Natural killer cell (primary cell): ENCODE results near the gene ACY1. TPM values are rescaled to one million over a fixed set of nuclear protein-coding genes. Genes with fewer than 3 reads are reported as not detected.

Experiments
- ATAC-seq, 3 donors: fragments of 150-1000 bp in 2 of 3; fragments of 200-7000 bp in 1 of 3; cut with Tn5 transposase; 1 replicate in 1 of 3; 2 replicates in 2 of 3; pipeline ENCODE4 v1.10.0; 2021; ENCODE audit warnings: mild to moderate bottlenecking in 2 of 3, moderate library complexity in 2 of 3
- DNase-seq, 2 donors: peaks; one replicate each; pipeline versions ENCODE4 v3.0.0 to v3.0.0-alpha.2; 2013 to 2021; ENCODE audit warnings: mixed read lengths in 1 of 2
- H3K27ac ChIP-seq: one replicate; pipeline ENCODE4 v1.5.1; 2013; ENCODE audit warnings: mild to moderate bottlenecking, low read length
- H3K27me3 ChIP-seq: one replicate; pipeline ENCODE4 v1.6.1; 2013; ENCODE audit warnings: low read length; ENCODE audit not compliant: control insufficient read depth, insufficient read depth
- H3K36me3 ChIP-seq: one replicate; pipeline ENCODE4 v1.6.1; 2013; ENCODE audit warnings: low read length; ENCODE audit not compliant: control insufficient read depth, insufficient read depth
- H3K4me1 ChIP-seq: one replicate; pipeline ENCODE4 v1.6.1; 2013; ENCODE audit warnings: low read length; ENCODE audit not compliant: control insufficient read depth, insufficient read depth
- H3K4me3 ChIP-seq: one replicate; pipeline ENCODE4 v1.5.1; 2013; ENCODE audit warnings: low read length
- H3K9me3 ChIP-seq: one replicate; pipeline ENCODE4 v1.6.1; 2013; ENCODE audit warnings: low read length; ENCODE audit not compliant: control insufficient read depth, insufficient read depth
- H3K27ac Mint-ChIP-seq, 2 donors: one replicate each; pipeline ENCODE4 v1.8.0; 2022; ENCODE audit warnings: mild to moderate bottlenecking in 2 of 2, mixed read lengths in 2 of 2, moderate library complexity in 1 of 2
- H3K27me3 Mint-ChIP-seq, 2 donors: one replicate each; pipeline ENCODE4 v1.8.0; 2022; ENCODE audit warnings: low read depth in 2 of 2, mixed read lengths in 2 of 2
- H3K36me3 Mint-ChIP-seq: one replicate; pipeline ENCODE4 v1.8.0; 2022; ENCODE audit warnings: mixed read lengths
- H3K4me1 Mint-ChIP-seq, 2 donors: one replicate each; pipeline ENCODE4 v1.8.0; 2022; ENCODE audit warnings: mixed read lengths in 2 of 2
- H3K4me3 Mint-ChIP-seq: one replicate; pipeline ENCODE4 v1.8.0; 2022; ENCODE audit warnings: mild to moderate bottlenecking, moderate library complexity, mixed read lengths
- H3K9me3 Mint-ChIP-seq, 2 donors: one replicate each; pipeline ENCODE4 v1.8.0; 2022; ENCODE audit warnings: mixed read lengths in 2 of 2
- CTCF ChIP-seq: fragments of 200-600 bp; IDR thresholded peaks from one replicate; pipeline ENCODE4 v1.8.0; 2022; ENCODE audit warnings: antibody characterized with exemption
- whole genome bisulfite sequencing: methylation state at CpG from one replicate; pipeline ENCODE4 v1.1.7; 2013; ENCODE audit warnings: missing lambda C conversion rate; ENCODE audit not compliant: insufficient coverage; 5-methylcytosine and 5-hydroxymethylcytosine counted together
- intact Hi-C: fragments of 100-400 bp; cut with micrococcal nuclease; formaldehyde crosslinking; loops from one replicate; pipeline ENCODE4 v1.14.2; 2022
- total RNA-seq, 4 donors: library from RNA; stranded (reverse); fragments of 120-200 nt in 1 of 4; gene quantifications; one replicate each; pipeline versions ENCODE4 v1.2.3 to v1.2.4, GENCODE V29; 2013 to 2022

Gene ACY1
- total RNA-seq, 3 donors from 2014 or later (not counting 1 experiment from before 2014, with no cell fraction given), result 8.4 to 19.5 (median 13.8) TPM

- TF ChIP-seq CTCF, result peak; percentile 50
- peaks cover 41% of the 10 kb centered on the region for H3K4me1 ChIP-seq
- H3K4me3 ChIP-seq, result peak overlapping the region; percentile 87
- intact Hi-C loops, result loop anchor here (1.0 to 2.0 kb wide), 3 partner anchors 8 to 32 kb away; partner anchors contain the start of genes PARP3 and RPL29
- DNase-seq (no peak), ATAC-seq (peak; percentile 11 to 18 (median 12))
- Mint-ChIP-seq H3K4me3 (peak overlapping the region; percentile 99), H3K27me3 (no peaks in the 10 kb centered on the region), H3K9me3 (no peaks in the 10 kb centered on the region), H3K4me1 (peaks cover 27 to 36% of the 10 kb centered on the region in 2 donors), H3K36me3 (no peaks in the 10 kb centered on the region), H3K27ac (peak overlapping the region; percentile 86 to 90)
- H3K27ac ChIP-seq, result peak overlapping the region; percentile 53
- no peaks in the 10 kb centered on the region for H3K36me3 ChIP-seq
- no peaks in the 10 kb centered on the region for H3K27me3 ChIP-seq
- no peaks in the 10 kb centered on the region for H3K9me3 ChIP-seq
- WGBS, result 22% methylated on average over 30 of the region's 30 CpGs
Observed at GRCh38 chr3:51974277-51974962, 8.9 kb upstream of the ACY1 start.

- H3K4me3 ChIP-seq, result peak within 1 kb of the TSS; percentile 87
- ATAC-seq, result peak; percentile 77 to 82 (median 78)
- no peaks in the 10 kb centered on the region for H3K9me3 ChIP-seq
- peaks cover 41% of the 10 kb centered on the region for H3K4me1 ChIP-seq
- Mint-ChIP-seq H3K4me3 (peak within 1 kb of the TSS; percentile 99), H3K36me3 (no peaks in the 10 kb centered on the region), H3K27me3 (no peaks in the 10 kb centered on the region), H3K4me1 (peaks cover 27 to 36% of the 10 kb centered on the region in 2 donors), H3K9me3 (no peaks in the 10 kb centered on the region), H3K27ac (peak within 1 kb of the TSS; percentile 86 to 90)
- H3K27me3 ChIP-seq, result no peaks in the 10 kb centered on the region
- no peak for TF ChIP-seq CTCF
- H3K36me3 ChIP-seq, result no peaks in the 10 kb centered on the region
- intact Hi-C loops, result loop anchor here (1.0 to 2.0 kb wide), 3 partner anchors 7 to 33 kb away; partner anchors contain the start of genes PARP3 and RPL29
- DNase-seq, result peak; percentile 70 to 90
- H3K27ac ChIP-seq, result peak within 1 kb of the TSS; percentile 53
- under 1% methylated on average over 63 of the region's 63 CpGs for WGBS
Observed at GRCh38 chr3:51974963-51975851, 8.1 kb upstream of the ACY1 start, which contains the start of gene ABHD14A. Gene ABHD14A (plus strand): TSS chr3:51975064. CDS start chr3:51975136, 72 bp downstream.

GRCh38 chr3:51975852-51976549 lies 7.3 kb upstream of the ACY1 start:
- no peaks in the 10 kb centered on the region for H3K9me3 ChIP-seq
- H3K27ac ChIP-seq, result no peak overlapping the region
- Mint-ChIP-seq H3K36me3 (no peaks in the 10 kb centered on the region), H3K27me3 (no peaks in the 10 kb centered on the region), H3K4me3 (peak overlapping the region; percentile 81), H3K4me1 (peaks cover 27 to 40% of the 10 kb centered on the region in 2 donors), H3K9me3 (no peaks in the 10 kb centered on the region), H3K27ac (peak overlapping the region; percentile 63 to 90)
- no peak for TF ChIP-seq CTCF
- no peaks in the 10 kb centered on the region for H3K27me3 ChIP-seq
- H3K4me3 ChIP-seq, result peak overlapping the region; percentile 87
- 52% methylated on average over 46 of the region's 46 CpGs for WGBS
- DNase-seq (peak in 1 of 2 donors; percentile 57), ATAC-seq (no peak)
- peaks cover 42% of the 10 kb centered on the region for H3K4me1 ChIP-seq
- intact Hi-C loops, result loop anchor here (2.0 kb wide), 1 partner anchor 19 kb away; the partner anchor contains the start of gene RPL29
- peaks cover 2% of the 10 kb centered on the region for H3K36me3 ChIP-seq
